Retinal pigment epithelial cell (primary cell): ENCODE measurements around the gene FARS2.

Experiments used
- DNase-seq: peaks from one replicate; pipeline ENCODE4 v3.0.0-alpha.2; 2010; ENCODE audit warnings: low read depth
- H3K4me3 ChIP-seq: 2 replicates; pipeline ENCODE4 v1.5.1; 2011; ENCODE audit warnings: mild to moderate bottlenecking, low read length, control low read depth, moderate library complexity
- CTCF ChIP-seq: conservative IDR thresholded peaks from 2 replicates; pipeline ENCODE4 v1.5.1; 2011; ENCODE audit warnings: low read depth, low read length, control low read depth, inconsistent platforms

FARS2 gene

GRCh38 chr6:5276581-5276980 is 15.3 kb downstream of the FARS2 start:
- no peak overlapping the region for H3K4me3 ChIP-seq
- TF ChIP-seq CTCF = no peak
- DNase-seq = no peak

- no peak overlapping the region for H3K4me3 ChIP-seq
- no peak for DNase-seq
- no peak for TF ChIP-seq CTCF
These were observed 16.3 kb downstream of the FARS2 start for GRCh38 chr6:5277589-5277988.

GRCh38 chr6:5278047-5278446 is 16.7 kb downstream of the FARS2 start:
- no peak for TF ChIP-seq CTCF
- DNase-seq = no peak
- no peak overlapping the region for H3K4me3 ChIP-seq

GRCh38 chr6:5278565-5279120 is 17.3 kb downstream of the FARS2 start:
- no peak overlapping the region for H3K4me3 ChIP-seq
- no peak for TF ChIP-seq CTCF
- no peak for DNase-seq

- no peak for DNase-seq
- no peak overlapping the region for H3K4me3 ChIP-seq
- TF ChIP-seq CTCF = no peak
These were observed 18.6 kb downstream of the FARS2 start for GRCh38 chr6:5279891-5280338.

- DNase-seq = peak; percentile 60
These were observed 19.6 kb downstream of the FARS2 start for GRCh38 chr6:5280920-5281319.

More at GRCh38 chr6:5280920-5281319, 19.6 kb downstream of the FARS2 start:
- H3K4me3 ChIP-seq = no peak overlapping the region
- TF ChIP-seq CTCF = no peak
